GM12878 (cell line): Measurements from ENCODE around the gene RTF1. TPM values are rescaled to one million over a fixed set of nuclear protein-coding genes. Genes with fewer than 3 reads are reported as not detected.

Source experiments
- ATAC-seq: fragments of 200-7000 bp; cut with Tn5 transposase; 3 replicates; pipeline ENCODE4 v1.9.1; 2020; ENCODE audit warnings: mild to moderate bottlenecking, moderate library complexity
- BruUV-seq: library from RNA; stranded (reverse); fragments of 400-500 nt; replicated peaks from 2 replicates; lab custom pipeline; 2021; lab: Mats Ljungman, UMichigan
- CTCF ChIA-PET: fragments of 300-600 bp; sonication (Branson Sonifier 250); formaldehyde crosslinking; extraction: SDS; loops from one replicate; lab custom pipeline; 2021; ENCODE audit warnings: inconsistent platforms; lab: Yijun Ruan, JAX
- POLR2A ChIA-PET: fragments of 350-600 bp; formaldehyde crosslinking; extraction: SDS; loops from one replicate; lab custom pipeline; 2021; ENCODE audit warnings: inconsistent platforms; lab: Charles Lee
- RAD21 ChIA-PET: fragments of 300-600 bp; sonication (Branson Sonifier 250); formaldehyde crosslinking; loops from one replicate; lab custom pipeline; 2023; ENCODE audit warnings: antibody characterized with exemption; ENCODE audit not compliant: unreplicated experiment; lab: Charles Lee
- SMC1A ChIA-PET: fragments of 300-600 bp; sonication (Branson Sonifier 250); formaldehyde crosslinking; loops from one replicate; lab custom pipeline; 2023; ENCODE audit not compliant: unreplicated experiment, uncharacterized antibody; lab: Charles Lee
- DNase-seq: peaks from one replicate; pipeline ENCODE4 v3.0.0-alpha.2; 2011; ENCODE audit warnings: low read depth, low spot score
- FAIRE-seq: peaks from 3 replicates; lab custom pipeline; 2011; peaks lifted over from hg19 to GRCh38; lab: Jason Lieb, UNC
- H2AFZ ChIP-seq: 2 replicates; pipeline ENCODE4 v1.6.0; 2011; ENCODE audit warnings: low read depth, low read length, control low read depth; ENCODE audit not compliant: control insufficient read depth
- H3K27ac ChIP-seq: 2 replicates; pipeline ENCODE4 v1.5.1; 2011; ENCODE audit warnings: control low read depth; ENCODE audit not compliant: control insufficient read depth, insufficient read depth
- H3K27me3 ChIP-seq, 2 experiments: replicated peaks in 1 of 2; 2 replicates each; pipeline versions ENCODE4 v1.6.0 to v1.6.1; 2011; ENCODE audit warnings: low read length in 1 of 2; ENCODE audit not compliant: control insufficient read depth in 2 of 2, insufficient read depth in 2 of 2
- H3K36me3 ChIP-seq, 2 experiments: 2 replicates each; pipeline ENCODE4 v1.5.1; 2011; ENCODE audit warnings: low read length in 1 of 2; ENCODE audit not compliant: control insufficient read depth in 2 of 2, insufficient read depth in 2 of 2
- H3K4me1 ChIP-seq: 2 replicates; pipeline ENCODE4 v1.6.1; 2011; ENCODE audit warnings: mild to moderate bottlenecking, low read length, moderate library complexity, mixed read lengths; ENCODE audit not compliant: control insufficient read depth, insufficient read depth
- H3K4me2 ChIP-seq: 2 replicates; pipeline ENCODE4 v1.6.0; 2011; ENCODE audit warnings: control low read depth; ENCODE audit not compliant: control insufficient read depth, insufficient read depth
- H3K4me3 ChIP-seq: fragments of 200-600 bp; sonication (generic); 2 replicates; pipeline ENCODE4 v1.5.1; 2016
- H3K79me2 ChIP-seq: 2 replicates; pipeline ENCODE4 v1.6.0; 2011; ENCODE audit warnings: low read length; ENCODE audit not compliant: control insufficient read depth, insufficient read depth
- H3K9ac ChIP-seq: 2 replicates; pipeline ENCODE4 v1.8.0; 2011; ENCODE audit warnings: low read length, control low read depth, mixed read lengths; ENCODE audit not compliant: control insufficient read depth, insufficient read depth
- H3K9me3 ChIP-seq: replicated peaks from 3 replicates; pipeline ENCODE4 v1.5.1; 2011; ENCODE audit warnings: mild to moderate bottlenecking, low read length; ENCODE audit not compliant: control insufficient read depth, insufficient read depth
- H4K20me1 ChIP-seq: 2 replicates; pipeline ENCODE4 v1.6.0; 2011; ENCODE audit not compliant: control insufficient read depth, insufficient read depth
- E4F1 ChIP-seq: fragments of 450-650 bp; IDR thresholded peaks from 2 replicates; pipeline ENCODE4 v1.6.1; 2018; ENCODE audit warnings: borderline replicate concordance, mild to moderate bottlenecking; ENCODE audit not compliant: partially characterized antibody
- ELK1 ChIP-seq: IDR thresholded peaks from 2 replicates; pipeline ENCODE4 v1.6.1; 2012; ENCODE audit warnings: low read depth, low read length, improper control_type of control experiment
- KAT2A ChIP-seq: conservative IDR thresholded peaks from 2 replicates; pipeline ENCODE4 v1.6.1; 2011; ENCODE audit warnings: low read depth, low read length; ENCODE audit not compliant: control insufficient read depth
- MEF2A ChIP-seq: IDR thresholded peaks from 2 replicates; pipeline ENCODE4 v1.6.1; 2011; ENCODE audit warnings: low read depth, mild to moderate bottlenecking, low read length, moderate library complexity; ENCODE audit not compliant: insufficient read depth
- NFIC ChIP-seq: IDR thresholded peaks from 2 replicates; pipeline ENCODE4 v1.6.1; 2012; ENCODE audit warnings: low read depth, mild to moderate bottlenecking, inconsistent platforms, low read length, moderate library complexity
- POLR2AphosphoS2 ChIP-seq: IDR thresholded peaks from 2 replicates; pipeline ENCODE4 v1.6.1; 2011; ENCODE audit warnings: low read depth, mild to moderate bottlenecking, low read length, improper control_type of control experiment, moderate library complexity
- RBBP5 ChIP-seq: fragments of 200-600 bp; sonication (generic); conservative IDR thresholded peaks from 2 replicates; pipeline ENCODE4 v1.6.1; 2016
- RCOR1 ChIP-seq: conservative IDR thresholded peaks from 2 replicates; pipeline ENCODE4 v1.6.1; 2012; ENCODE audit warnings: low read depth, low read length, improper control_type of control experiment
- RFX5 ChIP-seq: IDR thresholded peaks from 2 replicates; pipeline ENCODE4 v1.6.1; 2011; ENCODE audit warnings: low read depth, low read length, improper control_type of control experiment
- SREBF1 ChIP-seq: IDR thresholded peaks from 2 replicates; pipeline ENCODE4 v1.6.1; 2012; ENCODE audit warnings: mild to moderate bottlenecking, low read length
- WGBS: methylation state at CpG from one replicate; pipeline ENCODE4 v1.1.6; 2016; ENCODE audit warnings: low lambda C conversion rate; ENCODE audit not compliant: insufficient replicate concordance, insufficient coverage; ENCODE audit errors: missing lambda C conversion rate; 5-methylcytosine and 5-hydroxymethylcytosine counted together
- in situ Hi-C: fragments of 300-500 bp; cut with MboI; formaldehyde crosslinking; loops from 9 replicates; pipeline ENCODE4 v1.14.3; 2018; ENCODE audit warnings: mixed read lengths
- intact Hi-C: fragments of 100-400 bp; cut with micrococcal nuclease; formaldehyde crosslinking; loops from one replicate; pipeline ENCODE4 v1.14.2; 2022; ENCODE audit not compliant: unreplicated experiment
- polyA plus RNA-seq, 11 experiments: library from polyadenylated mRNA; depleted of rRNA in 4 of 11; unstranded in 6 of 11; stranded (reverse) in 5 of 11; fragments of >200 nt; fragmentation: Nextera tagmentation in 4 of 11; fragmentation: Illumina TruSeq in 1 of 11; extraction: Ambion mirVana in 4 of 11; extraction: Trizol in 1 of 11; gene quantifications; 1 replicate in 1 of 11; 2 replicates in 10 of 11; pipeline versions ENCODE4 v1.2.1 to v1.2.3, GENCODE V29; 2011 to 2016; ENCODE audit warnings: inconsistent platforms in 2 of 11, missing spikeins in 2 of 11, low read depth in 1 of 11
- total RNA-seq, 4 experiments: library from RNA; depleted of rRNA in 3 of 4; stranded (reverse); fragments of >200 nt in 3 of 4; fragmentation: Illumina TruSeq in 1 of 4; extraction: Trizol in 1 of 4; gene quantifications; 2 replicates each; pipeline versions ENCODE4 v1.2.1 to v1.2.3, GENCODE V29; 2013 to 2021
- TF ChIP-seq, protein P1 (sequence below): fragments of 450-650 bp; formaldehyde crosslinking; IDR thresholded peaks from 2 replicates; pipeline ENCODE4 v1.4.0; 2022; ENCODE audit warnings: mild to moderate bottlenecking, moderate library complexity
- TF ChIP-seq, protein P2 (sequence below): IDR thresholded peaks from 2 replicates; pipeline ENCODE4 v1.6.1; 2012; ENCODE audit warnings: low read depth, low read length, improper control_type of control experiment
- TF ChIP-seq, protein P3 (sequence below): IDR thresholded peaks from 2 replicates; pipeline ENCODE4 v1.6.1; 2011; ENCODE audit warnings: low read depth, mild to moderate bottlenecking, low read length, moderate library complexity, borderline replicate concordance; ENCODE audit errors: extremely low read depth
- TF ChIP-seq, protein P4 (sequence below): fragments of 150-350 bp; IDR thresholded peaks from 2 replicates; pipeline ENCODE4 v1.6.1; 2014; ENCODE audit warnings: mild to moderate bottlenecking, low read depth, low read length

The RTF1 gene
- total and polyA plus RNA-seq, 10 of the 15 experiments (the other 5 are each of a cell fraction or from before 2014, with no cell fraction given): 7.2 to 67.9 (median 32.3) TPM

- no peak for FAIRE-seq
- RAD21 ChIA-PET: no interaction called here
- Histone ChIP-seq H3K27ac (no peak overlapping the region), H3K36me3 (0 out of 4 replicates have a peak, but pooled peaks cover 0 to 4% of the 10 kb centered on the region in 2 experiments), H3K79me2 (no peaks in the 10 kb centered on the region), H3K27me3 (no peaks in the 10 kb centered on the region), H3K9me3 (no peaks in the 10 kb centered on the region), H3K4me3 (no peak overlapping the region), H4K20me1 (no peaks in the 10 kb centered on the region), H3K4me1 (no peaks in the 10 kb centered on the region), H3K9ac (no peak overlapping the region), H3K4me2 (no peak overlapping the region), H2AFZ (no peak overlapping the region)
- intact Hi-C loops (no loop called here), in situ Hi-C loops (no loop called here)
- CTCF ChIA-PET: no interaction called here
- 89% methylated on average over 6 of the region's 6 CpGs for WGBS
- SMC1A ChIA-PET: interaction anchor here (1.0 kb wide), 1 partner anchor 10 kb away, joined by 5 read pairs; no protein-coding TSS in a partner anchor
- no TSS peak for BruUV-seq
- POLR2A ChIA-PET: no interaction called here
- no peak for DNase-seq
- ATAC-seq: no peak
- TF ChIP-seq RCOR1 (no peak), E4F1 (no peak), KAT2A (no peak), MEF2A (no peak), POLR2AphosphoS2 (no peak), RFX5 (no peak), SREBF1 (no peak), RBBP5 (no peak), ELK1 (no peak), NFIC (no peak)
- TF ChIP-seq, protein P1, sequence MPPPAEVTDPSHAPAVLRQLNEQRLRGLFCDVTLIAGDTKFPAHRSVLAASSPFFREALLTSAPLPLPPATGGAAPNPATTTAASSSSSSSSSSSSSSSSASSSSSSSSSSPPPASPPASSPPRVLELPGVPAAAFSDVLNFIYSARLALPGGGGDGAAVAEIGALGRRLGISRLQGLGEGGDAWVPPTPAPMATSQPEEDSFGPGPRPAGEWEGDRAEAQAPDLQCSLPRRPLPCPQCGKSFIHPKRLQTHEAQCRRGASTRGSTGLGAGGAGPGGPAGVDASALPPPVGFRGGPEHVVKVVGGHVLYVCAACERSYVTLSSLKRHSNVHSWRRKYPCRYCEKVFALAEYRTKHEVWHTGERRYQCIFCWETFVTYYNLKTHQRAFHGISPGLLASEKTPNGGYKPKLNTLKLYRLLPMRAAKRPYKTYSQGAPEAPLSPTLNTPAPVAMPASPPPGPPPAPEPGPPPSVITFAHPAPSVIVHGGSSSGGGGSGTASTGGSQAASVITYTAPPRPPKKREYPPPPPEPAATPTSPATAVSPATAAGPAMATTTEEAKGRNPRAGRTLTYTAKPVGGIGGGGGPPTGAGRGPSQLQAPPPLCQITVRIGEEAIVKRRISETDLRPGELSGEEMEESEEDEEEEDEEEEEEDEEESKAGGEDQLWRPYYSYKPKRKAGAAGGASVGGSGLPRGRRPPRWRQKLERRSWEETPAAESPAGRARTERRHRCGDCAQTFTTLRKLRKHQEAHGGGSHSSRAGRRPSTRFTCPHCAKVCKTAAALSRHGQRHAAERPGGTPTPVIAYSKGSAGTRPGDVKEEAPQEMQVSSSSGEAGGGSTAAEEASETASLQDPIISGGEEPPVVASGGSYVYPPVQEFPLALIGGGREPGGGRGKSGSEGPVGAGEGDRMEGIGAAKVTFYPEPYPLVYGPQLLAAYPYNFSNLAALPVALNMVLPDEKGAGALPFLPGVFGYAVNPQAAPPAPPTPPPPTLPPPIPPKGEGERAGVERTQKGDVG (CRISPR knock-in tag): no peak
- TF ChIP-seq, protein P2, sequence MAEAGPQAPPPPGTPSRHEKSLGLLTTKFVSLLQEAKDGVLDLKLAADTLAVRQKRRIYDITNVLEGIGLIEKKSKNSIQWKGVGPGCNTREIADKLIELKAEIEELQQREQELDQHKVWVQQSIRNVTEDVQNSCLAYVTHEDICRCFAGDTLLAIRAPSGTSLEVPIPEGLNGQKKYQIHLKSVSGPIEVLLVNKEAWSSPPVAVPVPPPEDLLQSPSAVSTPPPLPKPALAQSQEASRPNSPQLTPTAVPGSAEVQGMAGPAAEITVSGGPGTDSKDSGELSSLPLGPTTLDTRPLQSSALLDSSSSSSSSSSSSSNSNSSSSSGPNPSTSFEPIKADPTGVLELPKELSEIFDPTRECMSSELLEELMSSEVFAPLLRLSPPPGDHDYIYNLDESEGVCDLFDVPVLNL: no peak
- TF ChIP-seq, protein P3, sequence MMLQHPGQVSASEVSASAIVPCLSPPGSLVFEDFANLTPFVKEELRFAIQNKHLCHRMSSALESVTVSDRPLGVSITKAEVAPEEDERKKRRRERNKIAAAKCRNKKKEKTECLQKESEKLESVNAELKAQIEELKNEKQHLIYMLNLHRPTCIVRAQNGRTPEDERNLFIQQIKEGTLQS: no peak
- TF ChIP-seq, protein P4, sequence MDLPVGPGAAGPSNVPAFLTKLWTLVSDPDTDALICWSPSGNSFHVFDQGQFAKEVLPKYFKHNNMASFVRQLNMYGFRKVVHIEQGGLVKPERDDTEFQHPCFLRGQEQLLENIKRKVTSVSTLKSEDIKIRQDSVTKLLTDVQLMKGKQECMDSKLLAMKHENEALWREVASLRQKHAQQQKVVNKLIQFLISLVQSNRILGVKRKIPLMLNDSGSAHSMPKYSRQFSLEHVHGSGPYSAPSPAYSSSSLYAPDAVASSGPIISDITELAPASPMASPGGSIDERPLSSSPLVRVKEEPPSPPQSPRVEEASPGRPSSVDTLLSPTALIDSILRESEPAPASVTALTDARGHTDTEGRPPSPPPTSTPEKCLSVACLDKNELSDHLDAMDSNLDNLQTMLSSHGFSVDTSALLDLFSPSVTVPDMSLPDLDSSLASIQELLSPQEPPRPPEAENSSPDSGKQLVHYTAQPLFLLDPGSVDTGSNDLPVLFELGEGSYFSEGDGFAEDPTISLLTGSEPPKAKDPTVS: no peak
Observed at GRCh38 chr15:41387646-41388045, 29.2 kb upstream of the RTF1 start.
